Stimulated activated CD8-positive, alpha-beta memory T cell treated with anti-CD3 and anti-CD28 coated beads, Interleukin-7, amount 100 ng/mL, for 48 hours (primary cell): Measurements from ENCODE around the gene ELL.

ENCODE experiments used
- DNase-seq, 2 donors: peaks; one replicate each; pipeline ENCODE4 v3.0.0-alpha.2; 2020; ENCODE audit warnings: low read depth in 1 of 2; ENCODE audit errors: extremely low read depth in 1 of 2

Gene ELL

GRCh38 chr19:18473003-18473705 lies 48.7 kb downstream of the ELL start:
- no peak for DNase-seq

GRCh38 chr19:18470787-18471186 lies 51.1 kb downstream of the ELL start:
- DNase-seq = no peak

- DNase-seq = no peak
These were observed 52.6 kb downstream of the ELL start for GRCh38 chr19:18469069-18469846.

GRCh38 chr19:18468517-18468916 lies 53.4 kb downstream of the ELL start:
- DNase-seq = no peak

GRCh38 chr19:18467978-18468377 lies 53.9 kb downstream of the ELL start:
- no peak for DNase-seq

- DNase-seq = no peak
These were observed 55.5 kb downstream of the ELL start for GRCh38 chr19:18466354-18466753.

GRCh38 chr19:18465964-18466339 lies 55.9 kb downstream of the ELL start:
- DNase-seq = no peak

- no peak for DNase-seq
These were observed 56.5 kb downstream of the ELL start for GRCh38 chr19:18465214-18465963.

- no peak for DNase-seq
These were observed 57.2 kb downstream of the ELL start for GRCh38 chr19:18464646-18465045.

- DNase-seq = no peak
These were observed 60.4 kb downstream of the ELL start for GRCh38 chr19:18461471-18461870.

- DNase-seq = no peak
These were observed 61.0 kb downstream of the ELL start for GRCh38 chr19:18460900-18461299.

GRCh38 chr19:18457483-18458331 lies 64.2 kb downstream of the ELL start:
- DNase-seq = no peak

- DNase-seq = no peak
These were observed 64.9 kb downstream of the ELL start for GRCh38 chr19:18456974-18457373.

- no peak for DNase-seq
These were observed 65.6 kb downstream of the ELL start for GRCh38 chr19:18456279-18456678.

- no peak for DNase-seq
These were observed 68.4 kb downstream of the ELL start for GRCh38 chr19:18453269-18454024.

- no peak for DNase-seq
These were observed 69.5 kb downstream of the ELL start for GRCh38 chr19:18452386-18452785.

GRCh38 chr19:18450931-18451836 lies 70.7 kb downstream of the ELL start:
- peak; percentile 67 to 71 for DNase-seq

GRCh38 chr19:18450021-18450930 lies 71.6 kb downstream of the ELL start:
- DNase-seq = no peak
